HG03108 (cell line): ENCODE measurements around the gene AFG3L2.

Source experiments
- ATAC-seq: cut with Tn5 transposase; IDR thresholded peaks from one replicate; pipeline ENCODE4 v1.9.1; 2021; ENCODE audit warnings: moderate library complexity; ENCODE audit not compliant: unreplicated experiment

Gene AFG3L2

GRCh38 chr18:12306752-12307700, 70.0 kb downstream of the AFG3L2 start:
- peak; percentile 6 for ATAC-seq

GRCh38 chr18:12305930-12306629, 70.9 kb downstream of the AFG3L2 start:
- ATAC-seq = no peak

GRCh38 chr18:12305211-12305610, 71.8 kb downstream of the AFG3L2 start:
- ATAC-seq = no peak

- no peak for ATAC-seq
Measured at GRCh38 chr18:12304351-12305210, 72.4 kb downstream of the AFG3L2 start.

- no peak for ATAC-seq
Measured at GRCh38 chr18:12302391-12303147, 74.5 kb downstream of the AFG3L2 start.

- no peak for ATAC-seq
Measured at GRCh38 chr18:12301263-12302005, 75.6 kb downstream of the AFG3L2 start.

- ATAC-seq = no peak
Measured at GRCh38 chr18:12299862-12300261, 77.2 kb downstream of the AFG3L2 start.

- ATAC-seq = no peak
Measured at GRCh38 chr18:12296457-12296856, 80.6 kb downstream of the AFG3L2 start.

GRCh38 chr18:12296087-12296403, 81.0 kb downstream of the AFG3L2 start:
- ATAC-seq = no peak

- no peak for ATAC-seq
Measured at GRCh38 chr18:12295389-12296086, 81.5 kb downstream of the AFG3L2 start.

GRCh38 chr18:12293831-12294230, 83.2 kb downstream of the AFG3L2 start:
- ATAC-seq = no peak

- no peak for ATAC-seq
Measured at GRCh38 chr18:12291690-12292089, 85.3 kb downstream of the AFG3L2 start.

- ATAC-seq = no peak
Measured at GRCh38 chr18:12291161-12291560, 85.9 kb downstream of the AFG3L2 start.

- ATAC-seq = no peak
Measured at GRCh38 chr18:12290086-12290485, 86.9 kb downstream of the AFG3L2 start.

- no peak for ATAC-seq
Measured at GRCh38 chr18:12288403-12288755, 88.6 kb downstream of the AFG3L2 start.

- ATAC-seq = no peak
Measured at GRCh38 chr18:12287684-12288402, 89.2 kb downstream of the AFG3L2 start.

- ATAC-seq = no peak
Measured at GRCh38 chr18:12287131-12287681, 89.8 kb downstream of the AFG3L2 start.

- no peak for ATAC-seq
Measured at GRCh38 chr18:12283666-12284065, 93.4 kb downstream of the AFG3L2 start.
